K562 (cell line): Measurements from ENCODE around the gene AMMECR1L. TPM values are rescaled to one million over a fixed set of nuclear protein-coding genes. Genes with fewer than 3 reads are reported as not detected.
A peak's percentile ranks its signal among the peaks of the same experiment; 100 is the strongest.
"Not testable (repeated sequence)": the region's sequence is repeated elsewhere in the genome, so short reads cannot be mapped to it uniquely, and the experiment has no call there.

Source experiments
- ATF4 ChIP-seq: fragments of 450-650 bp; formaldehyde crosslinking; IDR thresholded peaks from 2 replicates; pipeline ENCODE4 v1.4.0; 2022; ENCODE audit warnings: mild to moderate bottlenecking, moderate library complexity
- ATF7 ChIP-seq: fragments of 450-650 bp; IDR thresholded peaks from 2 replicates; pipeline ENCODE4 v1.7.1; 2014; ENCODE audit warnings: mild to moderate bottlenecking, moderate library complexity
- CREM ChIP-seq: IDR thresholded peaks from 2 replicates; pipeline ENCODE4 v1.6.1; 2014; ENCODE audit warnings: antibody characterized with exemption, low read depth
- CTBP1 ChIP-seq: fragments of 450-650 bp; IDR thresholded peaks from 2 replicates; pipeline ENCODE4 v1.6.1; 2016; ENCODE audit warnings: borderline replicate concordance
- CXXC5 ChIP-seq: fragments of 250-450 bp; sonication (Bioruptor Pico); IDR thresholded peaks from 2 replicates; pipeline ENCODE4 v1.8.0; 2022; ENCODE audit warnings: inconsistent platforms, mild to moderate bottlenecking, moderate library complexity
- GABPB1 ChIP-seq: sonication (generic); formaldehyde crosslinking; IDR thresholded peaks from 2 replicates; pipeline ENCODE4 v1.8.0; 2022; ENCODE audit warnings: mild to moderate bottlenecking, missing genetic modification reagents
- MNT ChIP-seq, 2 experiments: fragments of 450-650 bp; conservative IDR thresholded peaks; 2 replicates each; pipeline ENCODE4 v1.6.1; 2017; ENCODE audit warnings: mild to moderate bottlenecking in 2 of 2, moderate library complexity in 2 of 2
- NCOA6 ChIP-seq: fragments of 450-650 bp; IDR thresholded peaks from 2 replicates; pipeline ENCODE4 v1.6.1; 2017; ENCODE audit warnings: mild to moderate bottlenecking
- NR2C2 ChIP-seq, 2 experiments: fragments of 200-800 bp in 1 of 2; sonication (Bioruptor generic) in 1 of 2; sonication (generic) in 1 of 2; formaldehyde crosslinking in 1 of 2; IDR thresholded peaks; 2 replicates each; pipeline versions ENCODE4 v1.6.1 to v1.8.0; 2016 to 2022; ENCODE audit warnings: mild to moderate bottlenecking in 1 of 2, missing compliant biosample characterization in 1 of 2, missing genetic modification characterization in 1 of 2, missing genetic modification reagents in 1 of 2
- NRF1 ChIP-seq, 2 experiments: fragments of 450-650 bp; IDR thresholded peaks in 1 of 2; conservative IDR thresholded peaks in 1 of 2; 2 replicates each; pipeline ENCODE4 v1.6.1; 2014; ENCODE audit warnings: mild to moderate bottlenecking in 2 of 2
- POLR2A ChIP-seq: fragments of 450-650 bp; conservative IDR thresholded peaks from 2 replicates; pipeline ENCODE4 v1.6.1; 2016
- RBFOX2 ChIP-seq: fragments of 200-400 bp; formaldehyde crosslinking; IDR thresholded peaks from 2 replicates; pipeline ENCODE4 v1.6.1; 2017; ENCODE audit warnings: low read depth, mild to moderate bottlenecking, low read length, moderate library complexity
- SIX5 ChIP-seq, 2 experiments: IDR thresholded peaks; 2 replicates each; pipeline ENCODE4 v1.6.1; 2011; ENCODE audit warnings: low read length in 2 of 2, borderline replicate concordance in 1 of 2, low read depth in 1 of 2, mild to moderate bottlenecking in 1 of 2, moderate library complexity in 1 of 2; ENCODE audit not compliant: insufficient read depth in 1 of 2
- TFAP4 ChIP-seq: sonication (generic); formaldehyde crosslinking; IDR thresholded peaks from 2 replicates; pipeline ENCODE4 v1.8.0; 2022; ENCODE audit warnings: missing genetic modification reagents, mild to moderate bottlenecking, moderate library complexity, borderline replicate concordance
- USF1 ChIP-seq: sonication (generic); formaldehyde crosslinking; IDR thresholded peaks from 2 replicates; pipeline ENCODE4 v1.9.0; 2022; ENCODE audit warnings: mild to moderate bottlenecking, missing genetic modification reagents
- ZNF143 ChIP-seq: sonication (generic); formaldehyde crosslinking; IDR thresholded peaks from 2 replicates; pipeline ENCODE4 v1.9.0; 2022; ENCODE audit warnings: mild to moderate bottlenecking, missing genetic modification reagents
- ZNF583 ChIP-seq: fragments of 250-450 bp; sonication (Bioruptor Pico); IDR thresholded peaks from 2 replicates; pipeline ENCODE4 v1.4.0; 2020
- polyA plus RNA-seq, 8 experiments: library from polyadenylated mRNA; depleted of rRNA in 4 of 8; stranded (reverse) in 5 of 8; unstranded in 3 of 8; fragments of >200 nt; fragmentation: Nextera tagmentation in 2 of 8; fragmentation: Illumina TruSeq in 1 of 8; extraction: Ambion mirVana in 2 of 8; extraction: Trizol in 1 of 8; gene quantifications; 2 replicates each; pipeline versions ENCODE4 v1.2.1 to v1.2.3, GENCODE V29; 2011 to 2014; ENCODE audit warnings: inconsistent platforms in 1 of 8, missing spikeins in 1 of 8
- total RNA-seq, 7 experiments: library from RNA; depleted of rRNA in 6 of 7; stranded (reverse); fragments of >200 nt in 6 of 7; fragmentation: Illumina TruSeq in 2 of 7; extraction: Trizol in 2 of 7; gene quantifications; 2 replicates each; pipeline versions ENCODE4 v1.2.1 to v1.2.3, GENCODE V29; 2011 to 2021; ENCODE audit warnings: low replicate concordance in 1 of 7
- TF ChIP-seq, protein P1 (sequence below), 2 experiments: fragments of 450-650 bp; IDR thresholded peaks; 2 replicates each; pipeline ENCODE4 v1.6.1; 2018; ENCODE audit warnings: mild to moderate bottlenecking in 2 of 2, low read depth in 1 of 2; ENCODE audit not compliant: partially characterized antibody in 2 of 2

AMMECR1L gene
- total and polyA plus RNA-seq, 9 of the 15 experiments (the other 6 are each of a cell fraction or from before 2014, with no cell fraction given), result 3.7 to 15.3 (median 9.1) TPM

- TF ChIP-seq, protein P1, sequence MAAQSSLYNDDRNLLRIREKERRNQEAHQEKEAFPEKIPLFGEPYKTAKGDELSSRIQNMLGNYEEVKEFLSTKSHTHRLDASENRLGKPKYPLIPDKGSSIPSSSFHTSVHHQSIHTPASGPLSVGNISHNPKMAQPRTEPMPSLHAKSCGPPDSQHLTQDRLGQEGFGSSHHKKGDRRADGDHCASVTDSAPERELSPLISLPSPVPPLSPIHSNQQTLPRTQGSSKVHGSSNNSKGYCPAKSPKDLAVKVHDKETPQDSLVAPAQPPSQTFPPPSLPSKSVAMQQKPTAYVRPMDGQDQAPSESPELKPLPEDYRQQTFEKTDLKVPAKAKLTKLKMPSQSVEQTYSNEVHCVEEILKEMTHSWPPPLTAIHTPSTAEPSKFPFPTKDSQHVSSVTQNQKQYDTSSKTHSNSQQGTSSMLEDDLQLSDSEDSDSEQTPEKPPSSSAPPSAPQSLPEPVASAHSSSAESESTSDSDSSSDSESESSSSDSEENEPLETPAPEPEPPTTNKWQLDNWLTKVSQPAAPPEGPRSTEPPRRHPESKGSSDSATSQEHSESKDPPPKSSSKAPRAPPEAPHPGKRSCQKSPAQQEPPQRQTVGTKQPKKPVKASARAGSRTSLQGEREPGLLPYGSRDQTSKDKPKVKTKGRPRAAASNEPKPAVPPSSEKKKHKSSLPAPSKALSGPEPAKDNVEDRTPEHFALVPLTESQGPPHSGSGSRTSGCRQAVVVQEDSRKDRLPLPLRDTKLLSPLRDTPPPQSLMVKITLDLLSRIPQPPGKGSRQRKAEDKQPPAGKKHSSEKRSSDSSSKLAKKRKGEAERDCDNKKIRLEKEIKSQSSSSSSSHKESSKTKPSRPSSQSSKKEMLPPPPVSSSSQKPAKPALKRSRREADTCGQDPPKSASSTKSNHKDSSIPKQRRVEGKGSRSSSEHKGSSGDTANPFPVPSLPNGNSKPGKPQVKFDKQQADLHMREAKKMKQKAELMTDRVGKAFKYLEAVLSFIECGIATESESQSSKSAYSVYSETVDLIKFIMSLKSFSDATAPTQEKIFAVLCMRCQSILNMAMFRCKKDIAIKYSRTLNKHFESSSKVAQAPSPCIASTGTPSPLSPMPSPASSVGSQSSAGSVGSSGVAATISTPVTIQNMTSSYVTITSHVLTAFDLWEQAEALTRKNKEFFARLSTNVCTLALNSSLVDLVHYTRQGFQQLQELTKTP (IDR thresholded peaks at IDR 0.05; ENCODE audit: low read depth in 1 of 2, partially characterized antibody in 2 of 2), result peak in 1 of 2 experiments; percentile 95
- TF ChIP-seq ATF4 (CRISPR knock-in tag) (0 out of 2 replicates have a peak, but pooled peaks have one; percentile 29), POLR2A (peak; percentile 51), ATF7 (peak; percentile 46), TFAP4 (CRISPR knock-in tag) (peak; percentile 35; the same call in 1 of the 2 replicates), CTBP1 (peak; percentile 45; the same call in 1 of the 2 replicates), USF1 (CRISPR knock-in tag) (peak; percentile 62), CREM (peak; percentile 69), CXXC5 (CRISPR knock-in tag) (peak; percentile 76), ZNF583 (CRISPR knock-in tag) (0 out of 2 replicates have a peak, but pooled peaks have one; percentile 27), MNT (conservative IDR thresholded peaks at IDR 0.05) (peak; percentile 58 to 60; a peak in 3 of 4 replicates), NR2C2 (tag; IDR thresholded peaks at IDR 0.05) (peak; percentile 31; the same call in 1 of the 2 replicates), NCOA6 (peak; percentile 81), RBFOX2 (peak; percentile 63; the same call in 1 of the 2 replicates), GABPB1 (CRISPR knock-in tag) (peak; percentile 39; the same call in 1 of the 2 replicates), ZNF143 (CRISPR knock-in tag) (peak; percentile 83), NRF1 (conservative IDR thresholded peaks at IDR 0.05 in 1 of 2, IDR thresholded peaks at IDR 0.05 in 1 of 2) (peak; percentile 67 to 70), SIX5 (IDR thresholded peaks at IDR 0.05; ENCODE audit: borderline replicate concordance in 1 of 2, insufficient read depth in 1 of 2, low read depth in 1 of 2, low read length in 2 of 2) (peak in 1 of 2 experiments; percentile 48; a peak in 1 of 4 replicates)
- TF ChIP-seq NR2C2 (CRISPR knock-in tag; IDR thresholded peaks at IDR 0.05), result not testable (repeated sequence)
Measured at GRCh38 chr2:127885780-127886592, at the start of gene AMMECR1L (continued).
